NCI-H2081 (cell line): Measurements from ENCODE around the gene CORO1C.
"Not testable (repeated sequence)": the region's sequence is repeated elsewhere in the genome, so short reads cannot be mapped to it uniquely, and the experiment has no call there.

Source experiments
- DNase-seq, 2 experiments: peaks; one replicate each; lab custom pipeline; 2025; lab: John Stamatoyannopoulos, UW

The CORO1C gene

DNA sequence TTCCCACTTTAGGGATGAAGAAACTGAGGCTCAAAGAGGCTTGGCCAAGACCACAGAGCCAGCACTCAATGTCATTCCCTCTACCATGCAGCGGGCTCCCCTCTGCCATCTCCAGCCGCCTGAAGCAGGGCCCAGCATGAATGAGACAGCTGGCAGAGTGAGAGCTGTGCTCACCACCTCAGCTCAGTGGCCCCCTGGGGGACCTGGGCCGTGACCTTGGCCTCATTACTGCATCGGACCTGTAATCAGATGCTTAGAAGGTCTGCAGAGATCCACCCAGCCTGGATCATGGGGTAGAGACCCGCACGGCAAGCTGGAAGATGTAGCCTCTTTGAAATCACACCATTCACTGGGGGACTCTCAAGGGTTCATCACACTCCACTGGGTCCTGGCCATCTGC is 22.7 kb upstream of the CORO1C start:
- no peak for DNase-seq

DNA sequence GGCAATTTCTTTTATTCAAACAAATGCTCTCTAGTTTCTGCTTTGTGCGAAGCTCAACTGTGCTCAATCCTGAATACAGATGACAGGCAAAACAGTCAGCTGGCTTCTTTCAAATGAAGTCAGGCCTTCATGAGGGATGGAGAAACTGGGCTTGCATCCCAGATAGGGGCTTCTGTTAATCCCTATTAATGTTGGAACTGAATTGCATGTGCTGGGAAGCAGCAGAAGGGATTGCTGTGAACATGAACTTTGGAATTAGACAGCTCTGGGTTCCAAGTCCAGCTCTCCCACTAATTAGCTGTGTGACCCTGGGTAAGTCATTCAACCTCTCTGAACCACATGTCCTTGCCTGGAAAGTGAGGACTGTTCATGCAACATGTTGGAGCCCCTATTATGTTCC is 21.1 kb upstream of the CORO1C start:
- DNase-seq: no peak

DNA sequence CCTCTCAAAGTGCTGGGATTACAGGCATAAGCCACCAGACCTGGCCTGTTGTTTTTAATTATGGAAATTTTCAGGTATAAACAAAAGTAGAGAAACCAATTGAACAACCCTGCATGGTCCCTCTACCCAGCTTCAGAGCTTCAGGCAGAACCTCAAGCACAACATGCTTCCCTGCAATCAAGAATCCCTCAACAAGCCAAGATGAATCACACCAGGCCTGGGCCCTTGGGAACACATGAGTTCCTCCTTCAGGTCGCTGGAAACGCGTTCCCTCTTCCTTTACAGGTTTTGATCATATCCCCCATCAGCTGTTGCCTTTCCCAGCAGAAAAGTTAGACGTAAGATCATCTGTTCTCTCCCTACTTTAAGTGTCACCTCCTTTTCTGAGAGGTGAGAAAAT is 20.5 kb upstream of the CORO1C start:
- DNase-seq: no peak

- not testable (repeated sequence) for DNase-seq
Measured at GRCh38 chr12:108751003-108751402, 19.7 kb upstream of the CORO1C start.

DNA sequence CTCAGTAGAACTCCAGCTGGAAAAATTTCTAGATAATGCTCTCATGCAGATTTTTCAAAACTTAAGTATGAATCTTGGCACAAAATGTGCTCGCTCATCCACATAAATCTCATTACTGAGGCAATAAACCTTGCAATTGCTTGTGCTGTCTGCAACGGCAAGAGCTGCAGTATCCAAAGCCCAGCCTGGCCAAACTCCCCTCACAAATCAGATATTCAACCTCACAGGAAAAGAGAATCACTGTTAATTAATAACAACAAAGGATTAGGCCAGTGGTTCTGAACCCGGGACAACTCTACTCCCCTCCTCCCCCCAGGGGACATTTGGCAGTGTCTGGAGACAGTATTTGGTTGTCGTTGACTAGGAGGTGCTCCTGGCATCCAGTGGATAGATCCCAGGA is 19.2 kb upstream of the CORO1C start:
- DNase-seq: no peak

DNA sequence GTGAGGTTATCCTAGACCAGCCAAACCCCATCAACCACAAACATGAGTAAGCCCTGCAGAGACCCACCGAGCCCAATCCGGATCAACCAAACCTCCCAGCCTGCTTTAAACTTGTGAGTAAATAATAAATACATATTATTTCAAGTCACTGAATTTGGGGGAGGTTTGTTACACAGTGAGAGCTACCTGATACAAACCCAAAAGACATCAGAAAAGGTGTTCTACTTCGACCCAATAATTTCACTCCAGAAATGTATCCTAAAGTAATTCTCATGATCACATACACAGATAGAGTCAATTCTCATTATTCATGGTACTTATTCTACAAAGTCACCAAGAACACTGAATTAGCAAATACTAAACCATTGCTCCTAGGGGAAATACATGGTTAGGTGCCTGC is 16.2 kb upstream of the CORO1C start:
- DNase-seq: no peak

GRCh38 chr12:108745641-108746040 is 14.3 kb upstream of the CORO1C start:
- DNase-seq: no peak

DNA sequence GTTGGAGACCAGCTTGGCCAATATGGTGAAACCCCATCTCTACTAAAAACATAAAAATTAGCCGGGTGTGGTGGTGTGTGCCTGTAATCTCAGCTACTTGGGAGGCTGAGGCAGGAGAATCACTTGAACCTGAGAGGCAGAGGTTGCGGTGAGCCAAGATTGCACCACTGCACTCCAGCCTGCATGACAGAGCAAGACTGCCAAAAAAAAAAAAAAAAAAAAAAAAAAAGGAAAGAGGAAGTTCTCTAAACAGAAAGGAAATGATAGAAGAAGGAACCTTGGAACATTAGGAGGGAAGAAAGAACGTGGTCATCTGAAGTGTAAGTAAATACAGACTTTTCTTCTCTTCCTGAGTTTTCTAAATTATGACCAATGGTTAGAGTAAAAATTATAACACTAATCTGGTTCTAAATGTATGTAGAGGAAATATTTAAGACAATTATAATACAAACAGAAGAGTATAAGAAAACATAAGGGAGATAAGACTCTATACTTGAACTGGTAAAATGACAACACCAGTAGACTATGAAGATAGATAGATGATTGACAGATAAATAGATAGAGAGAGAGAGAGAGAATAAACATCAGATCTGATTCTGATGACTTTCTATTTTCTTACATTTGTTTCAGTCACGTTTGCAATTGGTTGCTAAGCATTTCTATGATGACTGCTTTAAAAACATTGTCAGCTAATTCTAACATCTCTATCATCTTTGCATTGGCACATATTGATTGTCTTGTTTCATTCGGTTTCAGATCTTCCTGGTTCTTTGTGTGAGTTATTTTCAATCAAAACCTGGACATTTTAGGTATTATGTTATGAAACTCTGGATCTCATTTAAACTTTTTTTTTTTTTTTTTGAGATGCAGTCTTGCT is 12.9 kb upstream of the CORO1C start:
- DNase-seq: no peak

- no peak for DNase-seq
Measured at GRCh38 chr12:108738170-108738569, 6.9 kb upstream of the CORO1C start.

GRCh38 chr12:108735855-108736254 is 4.5 kb upstream of the CORO1C start:
- no peak for DNase-seq

DNA sequence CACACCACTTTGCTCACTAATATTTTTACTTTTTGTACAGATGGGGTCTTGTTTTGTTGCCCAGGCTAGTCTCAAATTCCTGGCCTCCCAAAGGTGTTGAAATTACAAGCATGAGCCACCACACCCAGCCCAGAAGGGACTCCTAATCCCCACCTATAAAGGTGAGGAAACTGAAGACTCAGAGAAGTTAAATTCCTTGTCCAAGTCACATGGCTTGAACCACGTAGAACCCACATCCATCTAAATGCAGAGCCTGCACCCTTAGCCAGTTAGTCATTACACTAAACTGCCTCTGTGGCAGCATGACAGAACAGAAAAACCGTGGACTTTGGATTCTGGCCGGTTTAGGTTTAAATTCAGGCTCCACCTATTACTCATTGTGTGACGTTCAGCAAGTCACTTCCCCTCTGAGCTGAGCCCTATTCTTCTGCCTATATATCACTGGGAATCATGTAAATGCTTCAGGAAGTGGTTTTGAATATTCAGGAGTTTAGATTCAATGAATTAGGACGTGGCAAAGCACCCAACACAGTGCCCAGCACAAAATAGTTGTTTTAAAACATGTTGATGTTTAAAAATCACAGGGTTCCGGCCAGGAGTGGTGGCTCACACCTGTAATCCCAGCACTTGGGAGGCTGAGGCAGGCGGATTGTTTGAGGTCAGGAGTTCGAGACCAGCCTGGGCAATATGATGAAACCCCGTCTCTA is 3.0 kb upstream of the CORO1C start:
- no peak for DNase-seq

DNA sequence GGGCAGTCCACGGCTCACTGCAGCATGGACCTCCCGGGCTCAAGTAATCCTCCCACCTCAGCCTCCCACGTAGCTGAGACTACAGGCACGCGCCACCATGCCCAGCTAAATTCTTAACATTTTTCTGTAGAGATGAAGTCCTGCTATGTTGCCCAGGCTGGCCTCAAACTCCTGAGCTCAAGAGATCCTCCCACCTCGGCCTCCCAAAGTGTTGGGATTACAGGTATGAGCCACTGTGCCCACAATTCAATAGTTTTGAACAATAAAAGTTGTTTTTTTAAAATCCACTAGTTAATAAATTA is 1.9 kb upstream of the CORO1C start:
- DNase-seq: not testable (repeated sequence)

DNA sequence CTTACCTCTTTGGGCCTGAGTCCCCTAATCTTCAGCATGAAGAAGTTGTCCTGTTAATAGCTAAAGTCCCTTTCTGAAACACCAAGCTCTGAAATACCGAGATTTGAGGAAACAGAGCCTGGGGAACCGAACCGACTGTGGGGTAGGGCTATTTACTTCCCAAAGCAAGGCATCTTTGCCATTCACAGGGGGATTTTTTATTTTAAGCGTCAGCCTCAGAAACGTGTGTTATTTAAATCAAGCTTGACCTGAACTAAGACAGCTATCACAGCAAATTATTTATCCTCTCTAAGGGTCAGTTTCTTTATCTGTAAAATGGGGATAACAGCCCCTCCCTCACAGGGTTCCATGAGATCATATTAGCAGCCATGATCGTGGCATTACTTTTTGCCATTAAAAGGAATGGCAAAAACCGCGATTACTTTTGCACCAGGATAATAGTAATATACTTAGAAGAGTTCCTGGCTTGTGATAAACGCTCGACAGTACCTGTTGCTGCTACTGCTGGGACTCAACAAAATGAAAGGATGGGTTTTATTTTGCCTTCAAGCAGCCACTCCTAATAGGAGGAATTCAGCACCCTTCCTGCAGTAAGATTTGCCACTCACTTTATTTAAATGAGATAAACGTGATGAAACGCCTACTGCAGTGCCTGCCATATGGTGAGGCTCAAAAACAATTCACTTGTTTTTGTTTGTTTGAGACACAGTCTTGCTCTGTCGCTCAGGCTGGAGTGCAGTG is 1.3 kb upstream of the CORO1C start:
- DNase-seq: no peak

DNA sequence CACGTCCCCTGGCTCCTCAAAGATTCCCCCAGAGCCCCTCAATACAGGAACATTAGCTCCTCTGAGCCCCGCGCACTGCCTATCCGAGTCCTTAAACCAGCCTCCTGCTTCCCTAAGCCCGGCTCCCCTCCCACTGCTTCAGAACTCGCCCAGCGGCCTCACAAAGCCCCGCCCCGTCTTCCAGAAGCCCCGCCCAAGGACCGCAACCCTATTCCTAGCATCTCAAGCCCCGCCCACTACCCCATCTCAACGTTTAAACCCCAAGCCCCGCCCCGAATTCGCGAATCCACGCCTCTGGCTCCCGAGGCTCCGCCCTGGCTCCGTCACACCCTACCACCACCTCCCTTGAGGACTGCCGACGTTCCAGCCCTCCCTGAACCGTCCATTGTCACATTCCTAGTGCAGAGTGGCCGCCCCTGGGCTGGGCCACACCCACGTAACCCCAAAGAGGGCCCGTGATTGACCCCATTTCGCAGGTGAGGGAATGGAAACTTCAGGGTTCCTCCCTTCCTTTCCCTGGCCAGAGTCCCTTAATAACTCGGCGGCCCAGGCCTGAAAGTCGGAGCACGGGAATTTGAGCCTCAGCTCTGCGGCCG is 646 bp upstream of the CORO1C start:
- DNase-seq: peak; percentile 90 to 98

- peak; percentile 77 for DNase-seq
Measured at GRCh38 chr12:108730365-108731104, 783 bp downstream of the CORO1C start.

GRCh38 chr12:108729612-108730364 is 1.5 kb downstream of the CORO1C start:
- peak in 1 of 2 experiments; percentile 23 for DNase-seq

GRCh38 chr12:108728820-108729611 is 2.3 kb downstream of the CORO1C start:
- no peak for DNase-seq

GRCh38 chr12:108727868-108728735 is 3.2 kb downstream of the CORO1C start:
- DNase-seq: no peak

GRCh38 chr12:108727161-108727560 is 4.2 kb downstream of the CORO1C start:
- no peak for DNase-seq

GRCh38 chr12:108724890-108725151 is 6.5 kb downstream of the CORO1C start:
- no peak for DNase-seq
